ENCODE measurements around the gene EGLN1.

EGLN1 gene

GRCh38 chr1:231363624-231364023 lies 58.5 kb downstream of the EGLN1 start (continued):
- no peak for TF ChIP-seq ZNF645 (tag by site-specific recombination; IDR thresholded peaks at IDR 0.05)
- TF ChIP-seq INSM2 (tag by site-specific recombination; IDR thresholded peaks at IDR 0.05), result no peak
- no peak for TF ChIP-seq SP7 (tag by site-specific recombination; IDR thresholded peaks at IDR 0.05)
- TF ChIP-seq ZNF707 (tag by site-specific recombination; IDR thresholded peaks at IDR 0.05), result no peak
- TF ChIP-seq ZNF18 (tag by site-specific recombination; IDR thresholded peaks at IDR 0.05), result peak; percentile 60; the same call in 1 of the 2 replicates
- peak; percentile 79 for TF ChIP-seq FEZF1 (tag by site-specific recombination; IDR thresholded peaks at IDR 0.05)
- TF ChIP-seq BCL11B (tag by site-specific recombination; IDR thresholded peaks at IDR 0.05; ENCODE audit: low read depth), result peak; percentile 69
- TF ChIP-seq SCRT2 (tag by site-specific recombination; IDR thresholded peaks at IDR 0.05), result no peak
- no peak for TF ChIP-seq ZNF610 (tag by site-specific recombination; IDR thresholded peaks at IDR 0.05; ENCODE audit: borderline replicate concordance)
- peak; percentile 17; the same call in 1 of the 2 replicates for TF ChIP-seq IKZF3 (tag by site-specific recombination; IDR thresholded peaks at IDR 0.05)
- TF ChIP-seq ZNF639 (tag by site-specific recombination; IDR thresholded peaks at IDR 0.05), result no peak
- no peak for TF ChIP-seq ZBTB20 (tag by site-specific recombination; IDR thresholded peaks at IDR 0.05)
- no peak for TF ChIP-seq GLIS1 (tag by site-specific recombination; IDR thresholded peaks at IDR 0.05)
- TF ChIP-seq ATF2 (tag by site-specific recombination; IDR thresholded peaks at IDR 0.05; ENCODE audit: low read depth), result no peak
- no peak for TF ChIP-seq ZNF112 (tag by site-specific recombination; IDR thresholded peaks at IDR 0.05)

GRCh38 chr1:231362325-231362724 lies 59.8 kb downstream of the EGLN1 start:
- Histone ChIP-seq H3K9me3 (ENCODE audit: control insufficient read depth, insufficient read depth, low read depth, low read length) (no peaks in the 10 kb centered on the region), H3K36me3 (ENCODE audit: control insufficient read depth in 2 of 2, insufficient read depth in 1 of 2, low read length in 2 of 2) (peaks cover 0 to 25% of the 10 kb centered on the region in 2 experiments), H3K4me1 (ENCODE audit: control insufficient read depth, insufficient read depth, low read length) (peaks cover 13% of the 10 kb centered on the region; the same call in 1 of the 2 replicates), H3K4me3 (ENCODE audit: low read depth, low read length) (no peak overlapping the region), H3K27ac (ENCODE audit: extremely low read depth, low read depth, low read length) (no peak overlapping the region)
- ChIA-PET POLR2A (interaction anchor here (1.0 to 2.8 kb wide), 5 partner anchors 12 to 244 kb away, joined by 3 to 11 read pairs (median 3); partner anchors contain the start of genes EXOC8 and SPRTN), CTCF (interaction anchor here (0.5 to 7.1 kb wide), 9 partner anchors 12 to 1654 kb away, joined by 3 to 87 read pairs (median 3); no protein-coding TSS in a partner anchor)
- TF ChIP-seq ZSCAN30 (tag by site-specific recombination; IDR thresholded peaks at IDR 0.05) (no peak), ZNF223 (tag by site-specific recombination; IDR thresholded peaks at IDR 0.05) (no peak), MYNN (tag by site-specific recombination; IDR thresholded peaks at IDR 0.05; ENCODE audit: borderline replicate concordance) (no peak), OVOL3 (tag by site-specific recombination; IDR thresholded peaks at IDR 0.05) (no peak), ZNF529 (tag by site-specific recombination; IDR thresholded peaks at IDR 0.05; ENCODE audit: insufficient replicate concordance) (no peak), SCRT2 (tag by site-specific recombination; IDR thresholded peaks at IDR 0.05) (no peak), ZNF660 (tag by site-specific recombination; IDR thresholded peaks at IDR 0.05) (no peak), KLF8 (tag by site-specific recombination; IDR thresholded peaks at IDR 0.05) (no peak), KLF16 (tag by site-specific recombination; IDR thresholded peaks at IDR 0.05) (no peak), ZNF560 (tag by site-specific recombination; IDR thresholded peaks at IDR 0.05; ENCODE audit: borderline replicate concordance) (no peak), ZNF24 (tag by site-specific recombination; IDR thresholded peaks at IDR 0.05) (no peak)
